ENCODE data around the gene RAB28.

- TF ChIP-seq GATA2 (IDR thresholded peaks at IDR 0.05; ENCODE audit: low read depth, low read length), result no peak
- TF ChIP-seq GATA3 (IDR thresholded peaks at IDR 0.05; ENCODE audit: low read depth, low read length), result no peak
Observed at GRCh38 chr4:13415068-13415785, 68.9 kb downstream of the RAB28 start.
